ENCODE results near the gene SCN2B.

The SCN2B gene

DNA sequence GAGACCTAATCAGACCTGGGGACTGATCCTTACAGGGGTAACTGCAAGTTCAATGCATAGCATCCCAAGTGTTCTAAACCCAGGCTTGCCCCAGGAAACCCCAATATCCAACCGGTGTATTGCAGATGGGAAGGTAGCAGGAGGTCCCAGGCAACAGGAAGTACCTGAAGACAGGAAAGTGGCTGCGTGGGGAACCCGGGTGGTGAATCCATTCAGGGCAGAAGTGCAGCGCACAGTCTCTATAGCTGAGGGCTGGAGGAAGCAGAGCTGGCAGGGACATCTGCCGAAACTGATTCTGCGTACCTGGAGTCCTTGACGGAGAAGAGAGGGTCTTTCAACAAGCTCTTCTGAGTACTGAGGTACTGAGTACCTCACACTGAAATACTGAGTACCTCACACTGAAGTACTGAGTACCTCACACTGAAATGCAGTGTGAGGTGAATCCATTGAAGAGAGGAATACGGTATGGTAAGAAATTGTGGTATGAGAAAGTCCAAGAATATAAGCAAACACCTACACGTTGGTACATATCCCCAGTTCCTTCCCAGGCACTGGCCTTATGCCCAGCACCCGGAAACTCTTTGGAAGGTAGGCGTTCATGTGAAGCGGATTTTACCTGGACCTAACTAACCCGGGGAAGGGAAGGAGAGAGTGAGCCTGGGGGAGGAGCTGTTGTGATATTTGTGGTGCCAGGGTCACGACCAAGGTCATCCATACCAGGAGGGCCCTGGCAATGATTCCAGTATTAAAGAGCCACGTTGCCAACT lies 43.9 kb downstream of the SCN2B start:
- no peak for DNase-seq (ENCODE audit: low read depth)

DNA sequence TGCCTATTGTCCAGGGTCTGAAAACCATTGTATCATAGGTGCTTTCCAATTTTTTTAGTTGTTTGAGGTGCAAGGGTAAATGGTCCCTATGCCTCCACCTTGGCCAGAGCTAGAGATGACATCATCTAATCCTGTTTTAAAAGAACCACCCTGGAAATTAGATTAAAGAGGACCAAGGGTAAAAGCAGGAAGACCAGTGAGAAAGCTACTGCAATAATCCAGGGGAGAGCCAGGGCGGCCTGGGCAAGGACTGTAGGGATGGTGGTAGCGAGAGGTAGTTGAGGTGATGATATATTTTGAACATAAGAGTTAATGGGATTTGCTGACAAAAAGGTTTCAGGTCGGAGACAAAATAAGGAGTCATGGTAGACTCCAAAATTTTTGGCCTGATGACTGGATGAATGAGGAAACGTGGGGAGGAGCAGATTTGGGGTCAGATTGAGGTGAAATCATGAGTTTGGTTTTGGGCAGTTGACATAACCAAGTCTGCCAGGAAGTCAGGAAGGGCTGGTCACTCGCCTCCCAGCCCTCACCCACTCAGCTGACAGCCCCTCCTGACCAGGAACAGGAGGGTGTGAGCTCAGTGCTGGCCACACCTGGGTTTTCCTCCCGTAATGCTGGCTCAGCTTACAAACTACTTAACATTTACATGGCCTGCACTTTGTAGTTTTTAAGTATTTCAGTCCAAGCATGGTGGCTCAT lies 46.8 kb downstream of the SCN2B start:
- no peak for DNase-seq (ENCODE audit: low read depth)

DNA sequence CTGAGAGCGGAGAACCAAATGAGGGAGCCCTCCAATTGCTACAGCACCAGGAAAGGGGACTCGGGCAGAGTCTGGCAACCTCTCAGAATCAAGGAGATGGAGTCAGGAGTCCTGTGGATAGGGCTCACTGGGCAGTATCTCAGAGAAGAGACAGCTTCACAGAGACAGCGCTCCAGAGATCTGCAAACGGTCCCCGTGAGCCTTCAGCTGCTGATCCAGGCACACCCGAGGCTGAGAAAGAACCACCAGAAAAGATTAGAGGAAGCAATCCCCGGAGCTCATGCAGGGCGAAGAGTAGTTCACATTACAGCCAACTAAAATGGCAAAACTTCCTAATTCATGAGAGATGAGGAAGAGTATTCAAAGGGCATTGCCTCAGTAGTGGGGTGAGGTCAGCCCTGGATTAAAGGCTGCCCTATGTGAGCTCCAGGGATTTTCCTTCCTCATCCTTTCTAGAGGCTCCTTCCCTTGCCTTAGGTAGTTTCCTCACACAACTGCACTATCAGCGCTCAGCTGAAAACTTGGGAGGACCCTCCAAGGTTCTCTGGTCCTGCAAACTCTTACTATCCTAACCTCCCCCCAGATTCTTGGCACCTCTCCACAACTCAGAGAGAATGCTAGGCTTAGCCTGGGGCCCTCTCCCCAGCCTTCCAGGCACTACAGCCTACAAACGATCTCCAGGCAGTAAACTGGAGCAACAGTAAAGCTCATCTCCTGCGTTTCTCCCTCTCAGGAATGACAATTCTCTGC lies 47.5 kb downstream of the SCN2B start:
- no peak for DNase-seq (ENCODE audit: low read depth)

DNA sequence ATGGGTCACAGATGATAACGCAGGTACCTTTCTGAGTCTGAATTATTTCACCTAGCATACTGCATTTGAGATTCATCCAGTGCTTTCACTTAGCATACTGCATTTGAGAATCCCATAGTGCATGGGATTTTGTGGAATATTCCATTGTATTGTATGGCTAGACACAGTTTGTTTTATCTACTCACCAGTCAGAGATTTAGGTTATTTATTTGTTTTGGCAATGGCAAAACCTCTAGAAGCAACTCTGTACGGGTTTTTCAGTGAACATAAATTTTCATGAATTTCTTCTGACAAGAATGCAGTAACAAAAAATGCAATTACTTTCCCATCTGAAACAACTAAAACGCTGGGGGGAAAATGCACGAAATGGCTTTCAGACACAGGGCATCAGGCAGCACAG lies 48.1 kb downstream of the SCN2B start:
- no peak for DNase-seq (ENCODE audit: low read depth)

DNA sequence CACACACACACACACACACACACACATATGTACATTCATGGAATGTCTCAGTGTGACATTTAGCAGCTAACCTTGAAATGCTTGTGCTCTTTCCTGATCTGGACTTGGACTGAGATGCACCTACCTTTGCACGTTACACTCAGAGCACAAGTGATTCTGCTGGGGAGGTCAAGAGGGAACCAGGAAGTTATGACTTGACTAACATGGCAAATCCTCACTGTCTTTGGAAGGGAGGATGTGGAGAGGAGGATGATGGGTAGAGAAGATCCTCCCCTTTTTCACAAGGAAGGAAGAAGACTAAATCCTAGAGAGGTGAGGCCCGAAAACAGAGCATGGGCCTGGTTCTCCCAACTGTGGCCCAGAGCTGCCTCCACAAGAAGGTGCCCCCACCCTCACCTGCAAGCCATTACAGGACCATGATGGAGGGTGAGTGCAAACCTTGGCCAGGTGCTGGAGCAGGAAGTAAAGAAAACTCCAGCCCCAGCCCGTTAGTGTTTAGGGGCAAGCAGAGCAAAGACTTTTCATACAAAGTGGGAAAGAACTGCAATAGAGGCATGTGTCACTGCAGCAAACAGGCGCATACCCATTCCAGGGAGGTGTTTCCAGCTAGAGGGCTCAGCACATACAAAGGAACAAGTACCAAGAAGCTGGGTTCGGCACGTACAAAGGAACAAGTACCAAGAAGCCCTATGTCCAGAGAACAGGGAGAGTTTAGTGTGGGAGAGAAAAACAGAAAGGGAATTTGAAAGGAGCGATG lies 50.2 kb downstream of the SCN2B start:
- no peak for DNase-seq (ENCODE audit: low read depth)

DNA sequence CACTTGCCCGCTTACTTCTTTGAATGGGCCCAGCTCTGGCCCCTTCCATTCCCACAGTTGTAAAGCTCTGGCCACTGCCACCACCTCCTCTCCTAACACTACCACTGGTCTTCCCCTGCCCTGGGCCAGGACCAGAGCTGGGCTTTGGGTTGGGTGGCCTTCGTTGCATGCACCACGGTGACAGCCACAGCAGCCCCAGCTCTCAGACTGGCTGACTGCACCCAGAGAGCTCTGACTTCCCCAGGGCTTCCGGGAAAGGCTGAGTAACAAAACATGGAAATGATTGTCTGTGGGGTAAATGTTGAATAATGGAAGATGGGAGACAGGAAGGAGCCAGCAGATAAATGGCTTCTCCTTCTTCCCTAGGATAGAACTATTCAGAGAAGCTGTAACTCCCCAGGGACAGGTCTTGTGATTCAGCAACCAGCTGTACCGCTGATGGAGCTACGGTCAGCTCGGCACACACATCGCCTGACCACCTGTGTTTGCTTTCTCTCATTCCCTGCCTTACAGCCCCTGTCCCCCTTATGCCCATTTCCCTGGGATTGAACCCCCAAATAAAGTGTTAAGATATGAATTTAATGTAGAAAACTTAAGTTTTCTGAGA lies 51.4 kb downstream of the SCN2B start:
- no peak for DNase-seq (ENCODE audit: low read depth)

DNA sequence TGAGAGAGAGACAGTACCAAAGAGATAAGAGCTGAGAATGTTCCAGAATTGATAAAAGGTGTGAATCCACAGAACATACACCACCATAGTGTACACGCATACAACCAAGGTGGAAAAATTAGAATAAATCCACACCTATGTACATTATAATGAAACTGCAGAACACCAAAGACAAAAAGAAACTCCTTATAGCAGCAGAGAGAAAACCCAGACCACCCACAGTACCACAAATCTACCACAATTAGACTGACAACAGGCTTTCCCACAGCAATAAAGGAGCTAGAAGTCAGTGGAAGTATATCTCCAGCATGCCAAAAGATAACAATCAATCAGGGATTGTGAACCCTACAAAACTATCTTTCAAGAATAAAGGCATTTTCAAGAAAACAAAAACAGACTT lies 55.6 kb downstream of the SCN2B start:
- DNase-seq (ENCODE audit: low read depth) = no peak

DNA sequence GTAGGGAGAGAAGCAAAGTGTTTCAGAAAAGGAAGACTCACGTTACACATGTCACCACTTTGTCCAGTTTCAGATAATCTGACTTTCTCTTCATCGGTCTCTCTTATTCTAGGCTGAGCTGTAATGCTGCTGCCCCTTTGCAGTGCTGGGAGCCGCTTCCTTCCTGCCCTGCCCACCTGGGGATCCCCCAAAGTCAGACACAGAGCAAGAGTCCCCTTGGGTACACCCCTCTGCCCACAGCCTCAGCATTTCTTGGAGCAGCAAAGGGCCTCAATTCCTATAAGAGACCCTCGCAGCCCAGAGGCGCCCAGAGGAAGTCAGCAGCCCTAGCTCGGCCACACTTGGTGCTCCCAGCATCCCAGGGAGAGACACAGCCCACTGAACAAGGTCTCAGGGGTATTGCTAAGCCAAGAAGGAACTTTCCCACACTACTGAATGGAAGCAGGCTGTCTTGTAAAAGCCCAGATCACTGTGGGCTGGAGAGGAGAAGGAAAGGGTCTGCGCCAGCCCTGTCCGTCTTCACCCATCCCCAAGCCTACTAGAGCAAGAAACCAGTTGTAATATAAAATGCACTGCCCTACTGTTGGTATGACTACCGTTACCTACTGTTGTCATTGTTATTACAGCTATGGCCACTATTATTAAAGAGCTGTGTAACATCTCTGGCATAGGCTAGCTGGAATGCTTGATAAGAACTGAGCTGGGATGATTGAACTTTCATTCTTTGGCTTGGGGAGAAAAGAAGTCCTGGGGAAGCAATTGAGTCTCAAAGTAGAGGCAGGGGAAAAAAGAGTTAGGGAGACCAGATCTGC lies 58.4 kb downstream of the SCN2B start:
- DNase-seq (ENCODE audit: low read depth) = no peak

DNA sequence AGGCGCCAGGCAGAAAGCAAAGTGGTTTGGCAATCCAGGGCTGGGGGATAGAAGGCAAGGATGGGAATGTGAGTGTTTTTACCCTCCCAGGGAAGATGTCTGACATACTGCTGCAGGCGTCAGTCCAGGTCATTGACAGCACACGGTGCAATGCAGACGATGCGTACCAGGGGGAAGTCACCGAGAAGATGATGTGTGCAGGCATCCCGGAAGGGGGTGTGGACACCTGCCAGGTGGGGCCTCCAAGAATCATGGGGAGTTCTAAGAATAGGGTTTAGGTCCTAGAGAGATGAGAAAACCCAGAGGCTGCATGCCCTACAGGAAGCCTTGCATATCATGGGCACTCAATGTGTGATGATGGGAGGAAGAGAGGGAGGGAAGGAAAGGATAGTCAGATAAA lies 61.4 kb downstream of the SCN2B start:
- no peak for DNase-seq (ENCODE audit: low read depth)

DNA sequence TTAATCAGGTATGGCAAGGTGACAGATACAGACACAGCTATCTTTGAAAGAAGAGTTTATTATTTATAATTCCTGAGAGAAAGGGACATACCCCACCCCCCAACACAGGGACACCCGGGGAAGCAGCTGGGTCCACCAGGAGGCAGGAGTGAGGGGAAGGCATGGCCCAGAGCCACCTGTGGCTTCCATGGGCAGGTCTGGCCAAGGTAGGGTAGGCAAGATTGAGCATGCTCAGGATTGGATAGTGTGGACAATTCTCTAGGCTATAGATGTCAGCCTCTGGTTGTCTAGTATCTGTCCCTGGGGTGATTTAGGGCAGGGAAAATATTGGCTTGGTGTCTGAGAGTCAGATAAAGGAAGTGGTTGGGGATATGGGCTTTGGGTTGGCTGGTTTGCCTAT lies 62.2 kb downstream of the SCN2B start:
- DNase-seq (ENCODE audit: low read depth) = no peak

DNA sequence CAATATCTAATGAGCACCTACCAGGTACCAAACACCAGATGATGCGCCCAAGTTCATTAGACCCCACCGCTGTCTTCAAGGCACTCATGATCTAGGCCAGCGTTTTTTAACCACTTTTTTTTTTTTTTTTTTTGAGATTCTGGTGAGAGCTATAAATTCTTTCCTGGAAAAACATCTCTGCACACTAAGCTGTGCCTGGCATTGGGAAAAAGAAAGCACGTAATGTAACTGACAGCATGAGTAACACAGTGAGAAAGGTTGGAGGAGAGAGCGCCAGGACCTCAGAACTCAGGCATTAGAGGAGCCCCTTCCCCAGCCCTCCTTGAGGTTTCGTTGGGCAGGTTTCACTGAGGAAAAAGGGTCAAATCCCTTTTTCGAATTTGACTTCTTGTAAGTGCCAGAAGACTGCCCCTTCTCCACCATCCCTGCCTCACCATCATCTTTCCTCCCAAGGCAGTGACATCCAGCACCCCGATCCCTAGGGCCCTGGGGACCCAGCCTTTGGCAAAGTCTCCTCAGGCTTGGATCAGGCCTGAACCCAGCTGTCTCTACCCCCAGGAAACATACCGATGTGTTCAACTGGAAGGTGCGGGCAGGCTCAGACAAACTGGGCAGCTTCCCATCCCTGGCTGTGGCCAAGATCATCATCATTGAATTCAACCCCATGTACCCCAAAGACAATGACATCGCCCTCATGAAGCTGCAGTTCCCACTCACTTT lies 63.6 kb downstream of the SCN2B start:
- no peak for DNase-seq (ENCODE audit: low read depth)

All from stromal cell of bone marrow (primary cell).